ENCODE measurements around the gene TBC1D17. TPM values are rescaled to one million over a fixed set of nuclear protein-coding genes. Genes with fewer than 3 reads are reported as not detected.

The TBC1D17 gene
- total RNA-seq, 4 donors from 2014 or later = 47.7 to 56.5 (median 49.0) TPM

DNA sequence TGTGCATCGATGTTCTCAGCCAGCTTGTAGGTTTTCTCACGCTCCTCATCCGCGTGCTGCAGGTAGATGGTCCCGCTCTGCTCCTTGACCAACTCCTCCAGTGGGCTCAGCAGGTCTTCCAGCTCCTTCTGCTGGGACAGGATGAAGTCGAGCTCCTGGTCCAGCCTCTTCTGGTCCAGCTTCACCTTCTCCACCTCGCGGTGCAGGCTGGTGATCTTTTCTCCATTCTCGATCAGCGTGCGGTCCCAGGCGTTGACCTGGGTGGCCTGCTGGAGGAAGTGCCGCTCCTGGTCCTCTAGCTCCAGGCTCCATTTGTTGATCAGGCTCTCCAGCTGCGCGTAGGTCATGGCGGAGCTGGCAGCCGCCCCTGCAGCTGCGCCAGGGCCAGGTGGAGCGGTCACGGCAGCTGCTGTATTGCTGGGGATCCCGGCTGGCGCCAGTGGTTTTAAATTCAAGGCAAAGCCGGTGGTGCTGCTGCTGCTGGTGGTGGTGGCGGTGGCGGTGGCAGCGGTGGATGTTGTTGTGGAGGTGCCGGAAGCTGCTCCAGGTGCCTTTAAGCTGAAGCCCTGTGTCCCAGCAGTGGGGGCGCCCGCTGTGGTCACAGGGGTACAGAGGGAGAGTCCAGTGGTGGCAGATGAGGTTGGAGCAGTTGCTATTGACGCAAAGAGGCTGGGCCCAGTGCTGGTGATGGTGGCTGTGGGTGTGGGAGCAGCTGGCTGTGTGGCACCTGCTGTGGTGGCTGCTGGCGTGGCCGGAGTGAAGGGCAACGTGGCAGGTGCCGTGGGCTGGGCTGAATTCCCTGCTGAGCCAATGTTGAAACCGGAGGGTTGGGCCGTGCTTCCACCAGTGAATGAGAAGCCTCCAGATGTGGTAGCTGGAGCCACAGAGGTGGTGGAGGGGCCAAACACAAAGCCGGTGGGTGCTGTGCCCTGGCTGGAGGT lies 31.2 kb downstream of the TBC1D17 start:
- TF ChIP-seq POLR2A (IDR thresholded peaks at IDR 0.05) (no peak), EP300 (IDR thresholded peaks at IDR 0.05) (no peak)
- TF ChIP-seq, protein P1, sequence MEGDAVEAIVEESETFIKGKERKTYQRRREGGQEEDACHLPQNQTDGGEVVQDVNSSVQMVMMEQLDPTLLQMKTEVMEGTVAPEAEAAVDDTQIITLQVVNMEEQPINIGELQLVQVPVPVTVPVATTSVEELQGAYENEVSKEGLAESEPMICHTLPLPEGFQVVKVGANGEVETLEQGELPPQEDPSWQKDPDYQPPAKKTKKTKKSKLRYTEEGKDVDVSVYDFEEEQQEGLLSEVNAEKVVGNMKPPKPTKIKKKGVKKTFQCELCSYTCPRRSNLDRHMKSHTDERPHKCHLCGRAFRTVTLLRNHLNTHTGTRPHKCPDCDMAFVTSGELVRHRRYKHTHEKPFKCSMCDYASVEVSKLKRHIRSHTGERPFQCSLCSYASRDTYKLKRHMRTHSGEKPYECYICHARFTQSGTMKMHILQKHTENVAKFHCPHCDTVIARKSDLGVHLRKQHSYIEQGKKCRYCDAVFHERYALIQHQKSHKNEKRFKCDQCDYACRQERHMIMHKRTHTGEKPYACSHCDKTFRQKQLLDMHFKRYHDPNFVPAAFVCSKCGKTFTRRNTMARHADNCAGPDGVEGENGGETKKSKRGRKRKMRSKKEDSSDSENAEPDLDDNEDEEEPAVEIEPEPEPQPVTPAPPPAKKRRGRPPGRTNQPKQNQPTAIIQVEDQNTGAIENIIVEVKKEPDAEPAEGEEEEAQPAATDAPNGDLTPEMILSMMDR (IDR thresholded peaks at IDR 0.05) = no peak
- no peak for DNase-seq (ENCODE audit: low spot score in 2 of 2)
- peaks cover 0 to 25% (median 8%) of the 10 kb centered on the region in 4 donors for H3K4me1 ChIP-seq
- no peaks in the 10 kb centered on the region for H3K9me3 ChIP-seq
- no peaks in the 10 kb centered on the region for H3K27me3 ChIP-seq
- H3K27ac ChIP-seq = no peak overlapping the region
- H3K36me3 ChIP-seq = peaks cover 0 to 67% (median 3%) of the 10 kb centered on the region in 3 donors
- H3K4me3 ChIP-seq = no peak overlapping the region
- WGBS, 2 donors = 96 to 97% methylated on average over 32 to 37 of the region's 37 CpGs

- no peak for DNase-seq (ENCODE audit: low spot score in 2 of 2)
- 83 to 92% methylated on average over 5 of the region's 5 CpGs for WGBS, 2 donors
- Histone ChIP-seq H3K36me3 (peaks cover 0 to 81% (median 3%) of the 10 kb centered on the region in 3 donors), H3K4me1 (peaks cover 0 to 25% (median 8%) of the 10 kb centered on the region in 4 donors), H3K27me3 (no peaks in the 10 kb centered on the region), H3K4me3 (no peak overlapping the region), H3K9me3 (no peaks in the 10 kb centered on the region), H3K27ac (peak overlapping the region in 2 of 4 donors; percentile 12 to 24)
- TF ChIP-seq, protein P1 (IDR thresholded peaks at IDR 0.05) = no peak
- TF ChIP-seq EP300 (IDR thresholded peaks at IDR 0.05) (no peak), POLR2A (IDR thresholded peaks at IDR 0.05) (no peak)
These were observed 32.7 kb downstream of the TBC1D17 start for GRCh38 chr19:49910179-49910578.

GRCh38 chr19:49911381-49912145 lies 34.1 kb downstream of the TBC1D17 start:
- Histone ChIP-seq H3K4me3 (no peak overlapping the region), H3K9me3 (no peaks in the 10 kb centered on the region), H3K27ac (peak overlapping the region in 2 of 4 donors; percentile 12 to 15), H3K36me3 (peaks cover 0 to 83% (median 3%) of the 10 kb centered on the region in 3 donors), H3K4me1 (peaks cover 0 to 25% (median 8%) of the 10 kb centered on the region in 4 donors), H3K27me3 (no peaks in the 10 kb centered on the region)
- DNase-seq (ENCODE audit: low spot score in 2 of 2) = no peak
- 14 to 18% methylated on average over 9 of the region's 9 CpGs for WGBS, 2 donors
- TF ChIP-seq EP300 (IDR thresholded peaks at IDR 0.05) (peak in 1 of 2 donors; percentile 31), POLR2A (IDR thresholded peaks at IDR 0.05) (no peak)
- TF ChIP-seq, protein P1 (IDR thresholded peaks at IDR 0.05) = no peak

GRCh38 chr19:49912965-49913685 lies 35.6 kb downstream of the TBC1D17 start:
- 78 to 81% methylated on average over 21 of the region's 21 CpGs for WGBS, 2 donors
- Histone ChIP-seq H3K9me3 (no peaks in the 10 kb centered on the region), H3K36me3 (peaks cover 0 to 78% (median 0%) of the 10 kb centered on the region in 3 donors), H3K4me1 (peaks cover 0 to 25% (median 8%) of the 10 kb centered on the region in 4 donors), H3K27me3 (no peaks in the 10 kb centered on the region), H3K4me3 (no peak overlapping the region), H3K27ac (no peak overlapping the region)
- DNase-seq (ENCODE audit: low spot score in 2 of 2) = no peak
- TF ChIP-seq POLR2A (IDR thresholded peaks at IDR 0.05) (no peak), EP300 (IDR thresholded peaks at IDR 0.05) (no peak)
- TF ChIP-seq, protein P1 (IDR thresholded peaks at IDR 0.05) = no peak
